Aorta (tissue), 5 donors: ENCODE measurements around the gene AMMECR1. TPM values are rescaled to one million over a fixed set of nuclear protein-coding genes. Genes with fewer than 3 reads are reported as not detected.
"Not testable (repeated sequence)": the region's sequence is repeated elsewhere in the genome, so short reads cannot be mapped to it uniquely, and the experiment has no call there.

Experiments
- ATAC-seq: fragments of 200-7000 bp; cut with Tn5 transposase; one replicate; pipeline ENCODE4 v1.9.1; 2022; ENCODE audit warnings: moderate library complexity; ENCODE audit not compliant: low FRiP score
- DNase-seq, 2 donors: peaks; one replicate each; pipeline ENCODE4 v3.0.0-alpha.2; 2020
- H3K27ac ChIP-seq, 2 donors: one replicate each; pipeline ENCODE4 v1.5.1; 2013; ENCODE audit warnings: low read length in 2 of 2, mild to moderate bottlenecking in 2 of 2, moderate library complexity in 2 of 2, control low read depth in 1 of 2, inconsistent platforms in 1 of 2, low read depth in 1 of 2
- H3K27me3 ChIP-seq, 2 donors: one replicate each; pipeline ENCODE4 v1.6.1; 2013; ENCODE audit warnings: control low read depth in 1 of 2, low read length in 1 of 2, mild to moderate bottlenecking in 1 of 2, moderate library complexity in 1 of 2; ENCODE audit not compliant: insufficient read depth in 2 of 2, control insufficient read depth in 1 of 2
- H3K36me3 ChIP-seq, 2 donors: one replicate each; pipeline ENCODE4 v1.6.1; 2013; ENCODE audit warnings: control low read depth in 1 of 2, low read length in 1 of 2, mild to moderate bottlenecking in 1 of 2; ENCODE audit not compliant: insufficient read depth in 2 of 2, control insufficient read depth in 1 of 2
- H3K4me1 ChIP-seq, 2 donors: one replicate each; pipeline ENCODE4 v1.6.1; 2013; ENCODE audit warnings: low read length in 2 of 2, control low read depth in 1 of 2, mild to moderate bottlenecking in 1 of 2, moderate library complexity in 1 of 2; ENCODE audit not compliant: insufficient read depth in 2 of 2, control insufficient read depth in 1 of 2
- H3K4me3 ChIP-seq, 2 donors: one replicate each; pipeline ENCODE4 v1.5.1; 2013; ENCODE audit warnings: low read length in 2 of 2, control low read depth in 1 of 2, mild to moderate bottlenecking in 1 of 2
- H3K9me3 ChIP-seq: one replicate; pipeline ENCODE4 v1.6.1; 2013; ENCODE audit warnings: mild to moderate bottlenecking, low read length; ENCODE audit not compliant: control insufficient read depth
- WGBS, 2 donors: extraction: QIAGEN DNeasy Blood & Tissue Kit; methylation state at CpG; one replicate each; pipeline ENCODE4 v1.1.7; 2013; 5-methylcytosine and 5-hydroxymethylcytosine counted together
- intact Hi-C, 2 donors: fragments of 100-400 bp; cut with DNase I; formaldehyde crosslinking; loops; one replicate each; pipeline versions ENCODE4 v1.14.2 to v1.15.0; 2022
- polyA plus RNA-seq, 2 donors: library from polyadenylated mRNA; stranded (reverse); fragments of 200-250 nt; gene quantifications; one replicate each; pipeline ENCODE4 v1.2.3, GENCODE V29; 2013
- total RNA-seq, 2 donors: library from RNA; stranded (reverse); fragmentation: NEBNext Ultra II Directional; extraction: Animal tissue kit (Norgen Biotek cat#: 25700); gene quantifications; one replicate each; pipeline ENCODE4 v1.2.1, GENCODE V29; 2021
- donor health status: healthy with polysubstance abuse.
- donor health status: Bipolar disorder and iron deficiency.
- donor health status: DM: no; HTN: no; CAD: no.
- donor health status: DM: no; HTN: no; CAD: no.
- donor health status: DM: yes; HTN: yes; CAD: no.

The AMMECR1 gene
- total and polyA plus RNA-seq, 4 donors: 0.92 to 4.0 (median 2.3) TPM

GRCh38 chrX:110331444-110332030 is 13.7 kb upstream of the AMMECR1 start:
- Histone ChIP-seq H3K27me3 (no peaks in the 10 kb centered on the region), H3K4me3 (no peak overlapping the region), H3K9me3 (no peaks in the 10 kb centered on the region), H3K36me3 (no peaks in the 10 kb centered on the region), H3K27ac (no peak overlapping the region), H3K4me1 (no peaks in the 10 kb centered on the region)
- intact Hi-C loops: no loop called here
- ATAC-seq: no peak
- DNase-seq: no peak
- 67 to 69% methylated on average over 3 of the region's 3 CpGs for WGBS, 2 donors

- intact Hi-C loops, H3K27ac ChIP-seq, H3K27me3 ChIP-seq, DNase-seq, H3K36me3 ChIP-seq, ATAC-seq, H3K9me3 ChIP-seq, H3K4me1 ChIP-seq, H3K4me3 ChIP-seq: not testable (repeated sequence)
- 84 to 98% methylated on average over 1 of the region's 1 CpG for WGBS, 2 donors
Measured at GRCh38 chrX:110328613-110329012, 10.7 kb upstream of the AMMECR1 start.

- Histone ChIP-seq H3K4me3 (no peak overlapping the region), H3K36me3 (no peaks in the 10 kb centered on the region), H3K27ac (no peak overlapping the region), H3K9me3 (no peaks in the 10 kb centered on the region), H3K27me3 (no peaks in the 10 kb centered on the region), H3K4me1 (no peaks in the 10 kb centered on the region)
- WGBS, 2 donors: 79 to 94% methylated on average over 1 of the region's 1 CpG
- intact Hi-C loops: no loop called here
- no peak for ATAC-seq
- no peak for DNase-seq
Measured at GRCh38 chrX:110327336-110327735, 9.5 kb upstream of the AMMECR1 start.

GRCh38 chrX:110326712-110327111 is 8.8 kb upstream of the AMMECR1 start:
- intact Hi-C loops: no loop called here
- H3K27me3 ChIP-seq: no peaks in the 10 kb centered on the region
- 66 to 90% methylated on average over 4 of the region's 4 CpGs for WGBS, 2 donors
- no peak overlapping the region for H3K27ac ChIP-seq
- no peak overlapping the region for H3K4me3 ChIP-seq
- H3K4me1 ChIP-seq: no peaks in the 10 kb centered on the region
- ATAC-seq (no peak), DNase-seq (no peak)
- H3K36me3 ChIP-seq: no peaks in the 10 kb centered on the region
- no peaks in the 10 kb centered on the region for H3K9me3 ChIP-seq

GRCh38 chrX:110322603-110323002 is 4.7 kb upstream of the AMMECR1 start:
- intact Hi-C loops: no loop called here

GRCh38 chrX:110321670-110322069 is 3.8 kb upstream of the AMMECR1 start:
- intact Hi-C loops: no loop called here
- DNase-seq (no peak), ATAC-seq (no peak)
- Histone ChIP-seq H3K36me3 (no peaks in the 10 kb centered on the region), H3K4me1 (no peaks in the 10 kb centered on the region), H3K27ac (no peak overlapping the region), H3K27me3 (no peaks in the 10 kb centered on the region), H3K4me3 (no peak overlapping the region), H3K9me3 (no peaks in the 10 kb centered on the region)
- whole genome bisulfite sequencing, 2 donors: 51 to 83% methylated on average over 3 of the region's 3 CpGs

More at GRCh38 chrX:110322603-110323002, 4.7 kb upstream of the AMMECR1 start:
- Histone ChIP-seq H3K27me3 (no peaks in the 10 kb centered on the region), H3K4me3 (no peak overlapping the region), H3K36me3 (no peaks in the 10 kb centered on the region), H3K9me3 (no peaks in the 10 kb centered on the region), H3K4me1 (no peaks in the 10 kb centered on the region), H3K27ac (no peak overlapping the region)
- WGBS, 2 donors: 45 to 52% methylated on average over 4 of the region's 4 CpGs
- DNase-seq: no peak
- ATAC-seq: no peak

GRCh38 chrX:110321081-110321480 is 3.2 kb upstream of the AMMECR1 start:
- ATAC-seq: no peak
- Histone ChIP-seq H3K4me3 (no peak overlapping the region), H3K9me3 (no peaks in the 10 kb centered on the region), H3K4me1 (no peaks in the 10 kb centered on the region), H3K27me3 (no peaks in the 10 kb centered on the region), H3K36me3 (no peaks in the 10 kb centered on the region), H3K27ac (no peak overlapping the region)
- intact Hi-C loops: no loop called here
- DNase-seq: no peak

GRCh38 chrX:110320381-110320987 is 2.6 kb upstream of the AMMECR1 start:
- Histone ChIP-seq H3K36me3 (no peaks in the 10 kb centered on the region), H3K27ac (no peak overlapping the region), H3K9me3 (no peaks in the 10 kb centered on the region), H3K4me3 (no peak overlapping the region), H3K27me3 (no peaks in the 10 kb centered on the region), H3K4me1 (no peaks in the 10 kb centered on the region)
- DNase-seq (no peak), ATAC-seq (no peak)
- intact Hi-C loops: no loop called here
- 39 to 63% methylated on average over 3 of the region's 3 CpGs for WGBS, 2 donors

- Histone ChIP-seq H3K36me3 (no peaks in the 10 kb centered on the region), H3K27me3 (no peaks in the 10 kb centered on the region), H3K4me1 (no peaks in the 10 kb centered on the region), H3K9me3 (no peaks in the 10 kb centered on the region), H3K4me3 (peak overlapping the region; percentile 2 to 70), H3K27ac (no peak overlapping the region)
- intact Hi-C loops: loop anchor here in 1 of 2 donors (10.0 kb wide), 1 partner anchor 154 kb away; no protein-coding TSS in a partner anchor
- ATAC-seq (no peak), DNase-seq (no peak)
- WGBS, 2 donors: 4 to 33% methylated on average over 4 of the region's 4 CpGs
Measured at GRCh38 chrX:110318664-110318968, 731 bp upstream of the AMMECR1 start.
